ENCODE results near the gene UBTF. TPM values are rescaled to one million over a fixed set of nuclear protein-coding genes. Genes with fewer than 3 reads are reported as not detected.

Gene UBTF
- total and polyA plus RNA-seq, 2 of the 4 experiments (the other 2 are of a cell fraction) = 29.7 to 42.1 TPM

DNA sequence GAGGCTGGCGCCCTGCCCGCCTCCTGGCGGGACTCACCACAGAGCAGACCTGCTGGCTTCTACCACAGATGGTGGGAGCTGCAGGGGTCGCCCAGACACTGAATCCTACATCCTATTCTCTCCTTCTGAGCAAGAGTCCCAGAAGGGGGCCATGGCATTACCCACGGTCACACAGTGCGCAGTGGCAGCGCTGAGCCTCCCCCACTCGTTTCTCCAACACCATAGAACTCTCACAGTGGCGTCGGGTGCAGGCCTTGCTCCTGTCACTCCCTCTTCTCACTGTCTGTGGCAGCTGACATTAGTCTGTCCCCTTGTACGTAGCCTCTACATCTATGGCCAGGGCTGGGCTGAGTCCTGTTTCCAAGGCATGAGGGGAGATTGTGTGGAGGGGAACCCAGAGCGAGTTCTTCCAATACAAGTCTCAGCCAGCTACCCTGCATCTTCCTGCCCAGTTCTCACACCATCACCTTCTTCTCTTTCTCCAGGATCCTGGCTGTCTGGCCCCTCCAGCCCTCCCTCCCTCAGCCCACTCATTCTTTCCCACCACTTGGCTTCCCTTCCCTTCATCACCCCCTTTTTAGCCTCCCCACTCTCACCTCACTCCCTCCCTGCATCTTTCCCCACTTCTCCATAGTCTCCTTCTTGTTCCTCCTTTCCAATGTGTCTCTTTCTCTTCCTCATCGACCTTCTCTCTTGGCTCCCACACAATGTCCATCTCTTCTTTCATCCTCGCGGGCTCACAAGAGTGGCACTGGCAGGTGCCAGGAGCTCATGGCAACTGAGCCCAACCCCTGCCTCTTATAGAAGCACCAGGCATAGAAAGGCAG is 5.9 kb downstream of the UBTF start:
- Histone ChIP-seq H2BK15ac (ENCODE audit: low read depth, low read length) (no peak overlapping the region), H3K79me1 (ENCODE audit: low read depth in 1 of 2, low read length in 2 of 2) (peaks cover 45 to 67% of the 10 kb centered on the region in 2 experiments), H3K36me3 (ENCODE audit: control insufficient read depth, insufficient read depth, low read length) (peaks cover 61% of the 10 kb centered on the region), H3K27me3 (ENCODE audit: control insufficient read depth, insufficient read depth, low read length) (no peaks in the 10 kb centered on the region), H3K4me2 (ENCODE audit: low read depth, low read length) (no peak overlapping the region), H3K4me1 (ENCODE audit: control insufficient read depth, insufficient read depth, low read length) (peaks cover 11% of the 10 kb centered on the region), H4K8ac (ENCODE audit: low read depth in 2 of 2, low read length in 2 of 2) (no peak overlapping the region), H2BK5ac (ENCODE audit: low read depth, low read length, poor library complexity, severe bottlenecking) (no peak overlapping the region), H2BK20ac (ENCODE audit: low read depth, low read length) (no peak overlapping the region), H3K4me3 (ENCODE audit: insufficient read depth, low read depth, low read length) (no peak overlapping the region), H3K9me1 (ENCODE audit: insufficient read depth, low read length) (peaks cover 20% of the 10 kb centered on the region), H2BK120ac (ENCODE audit: low read depth, low read length) (no peak overlapping the region), H2AK9ac (replicated peaks; ENCODE audit: low read depth, low read length, poor library complexity) (no peak overlapping the region), H3K18ac (ENCODE audit: low read depth, low read length) (no peak overlapping the region), H3K27ac (ENCODE audit: insufficient read depth, low read length) (no peak overlapping the region), H2AK5ac (ENCODE audit: low read depth, low read length) (no peak overlapping the region), H3K9me3 (ENCODE audit: control insufficient read depth, insufficient read depth, low read length) (no peaks in the 10 kb centered on the region), H2AFZ (replicated peaks; ENCODE audit: low read length, poor library complexity) (no peak overlapping the region), H4K20me1 (ENCODE audit: insufficient read depth, low read length) (peaks cover 42% of the 10 kb centered on the region), H3K23ac (ENCODE audit: low read depth, low read length) (no peak overlapping the region), H3K56ac (ENCODE audit: extremely low read depth, insufficient read depth, low read length) (no peak overlapping the region), H4K91ac (ENCODE audit: insufficient read depth, low read depth, low read length) (no peak overlapping the region), H3K4ac (ENCODE audit: low read depth, low read length) (no peak overlapping the region), H4K5ac (ENCODE audit: low read depth, low read length) (no peak overlapping the region), H3K9ac (ENCODE audit: low read depth, low read length) (no peak overlapping the region), H3K14ac (replicated peaks; ENCODE audit: low read depth, low read length) (no peak overlapping the region)
- no peak for TF ChIP-seq RFX5 (IDR thresholded peaks at IDR 0.05; ENCODE audit: low read depth, low read length)
- no peak for TF ChIP-seq POLR2A (IDR thresholded peaks at IDR 0.05; ENCODE audit: low read depth, low read length)
- no peak for TF ChIP-seq MAZ (IDR thresholded peaks at IDR 0.05; ENCODE audit: borderline replicate concordance, low read depth, low read length)
- no peak for TF ChIP-seq BHLHE40 (IDR thresholded peaks at IDR 0.05; ENCODE audit: low read depth, low read length)
- no peak for TF ChIP-seq CEBPB (IDR thresholded peaks at IDR 0.05; ENCODE audit: low read depth, low read length)
- no peak for TF ChIP-seq CHD1 (IDR thresholded peaks at IDR 0.05; ENCODE audit: low read depth, low read length)
- TF ChIP-seq USF2 (IDR thresholded peaks at IDR 0.05; ENCODE audit: low read depth, low read length) = no peak
- TF ChIP-seq CTCF (conservative IDR thresholded peaks at IDR 0.05; ENCODE audit: low read depth, low read length) = no peak
- TF ChIP-seq MAFK (IDR thresholded peaks at IDR 0.05; ENCODE audit: low read depth, low read length) = no peak
- no peak for TF ChIP-seq FOS (IDR thresholded peaks at IDR 0.05; ENCODE audit: low read depth, low read length)
- TF ChIP-seq, protein P1, sequence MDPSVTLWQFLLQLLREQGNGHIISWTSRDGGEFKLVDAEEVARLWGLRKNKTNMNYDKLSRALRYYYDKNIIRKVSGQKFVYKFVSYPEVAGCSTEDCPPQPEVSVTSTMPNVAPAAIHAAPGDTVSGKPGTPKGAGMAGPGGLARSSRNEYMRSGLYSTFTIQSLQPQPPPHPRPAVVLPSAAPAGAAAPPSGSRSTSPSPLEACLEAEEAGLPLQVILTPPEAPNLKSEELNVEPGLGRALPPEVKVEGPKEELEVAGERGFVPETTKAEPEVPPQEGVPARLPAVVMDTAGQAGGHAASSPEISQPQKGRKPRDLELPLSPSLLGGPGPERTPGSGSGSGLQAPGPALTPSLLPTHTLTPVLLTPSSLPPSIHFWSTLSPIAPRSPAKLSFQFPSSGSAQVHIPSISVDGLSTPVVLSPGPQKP (IDR thresholded peaks at IDR 0.05; ENCODE audit: borderline replicate concordance, low read depth, low read length) = no peak
- no peak for TF ChIP-seq NFE2L2 (IDR thresholded peaks at IDR 0.05; ENCODE audit: low read depth, low read length)
- no peak for TF ChIP-seq RCOR1 (IDR thresholded peaks at IDR 0.05; ENCODE audit: insufficient replicate concordance, low read length)
- ChIA-PET CTCF (no interaction called here), POLR2A (ENCODE audit: unreplicated experiment) (interaction anchor here (0.5 kb wide), 1 partner anchor 113 kb away, joined by 3 read pairs; no protein-coding TSS in a partner anchor)
- DNase-seq (no peak), ATAC-seq (ENCODE audit: low read depth) (no peak)
- BruUV-seq (replicated peaks) = no TSS peak
- WGBS, 2 experiments (ENCODE audit: extremely low coverage in 2 of 2, insufficient read length in 1 of 2) = 93% methylated on average over 5 of the region's 15 CpGs; no CpG with 5 or more reads in 1 of the 2 experiments
- intact Hi-C loops (cut with micrococcal nuclease) = loop anchor here (10.0 kb wide), 1 partner anchor 291 kb away; the partner anchor contains the start of gene GPATCH8
- in situ Hi-C loops (cut with MboI; ENCODE audit: low sequenced_read_pairs) = loop anchor here (25.0 kb wide), 2 partner anchors 299 to 424 kb away; partner anchors contain the start of gene GPATCH8
- dilution Hi-C loops (cut with HindIII; ENCODE audit: low sequenced_read_pairs, unreplicated experiment) = no loop called here

Measured in IMR-90 (cell line).